Breast epithelium (tissue), 3 donors: ENCODE results near the gene CCDC160.

Source experiments
- CTCF ChIP-seq, 3 donors: fragments of 450-650 bp; IDR thresholded peaks; one replicate each; pipeline ENCODE4 v1.5.1; 2016 to 2017; ENCODE audit warnings: antibody characterized with exemption in 3 of 3, mild to moderate bottlenecking in 3 of 3, moderate library complexity in 3 of 3
- POLR2AphosphoS5 ChIP-seq, 3 donors: sonication (generic); formaldehyde crosslinking; IDR thresholded peaks; one replicate each; pipeline ENCODE4 v1.6.1; 2017; ENCODE audit warnings: antibody characterized with exemption in 3 of 3

- TF ChIP-seq CTCF (IDR thresholded peaks at IDR 0.05), result no peak
- no peak for TF ChIP-seq POLR2AphosphoS5 (IDR thresholded peaks at IDR 0.05)
Measured at GRCh38 chrX:134255555-134255954, 18.6 kb downstream of the CCDC160 start.
